GM12874 (cell line): ENCODE data around the gene ARFGAP1.

Source experiments
- TF ChIP-seq, protein P1 (sequence below): IDR thresholded peaks from 2 replicates; pipeline ENCODE4 v1.5.1; 2011; ENCODE audit warnings: low read depth, mild to moderate bottlenecking, control low read depth, low read length, moderate library complexity; ENCODE audit not compliant: insufficient read depth

ARFGAP1 gene

DNA sequence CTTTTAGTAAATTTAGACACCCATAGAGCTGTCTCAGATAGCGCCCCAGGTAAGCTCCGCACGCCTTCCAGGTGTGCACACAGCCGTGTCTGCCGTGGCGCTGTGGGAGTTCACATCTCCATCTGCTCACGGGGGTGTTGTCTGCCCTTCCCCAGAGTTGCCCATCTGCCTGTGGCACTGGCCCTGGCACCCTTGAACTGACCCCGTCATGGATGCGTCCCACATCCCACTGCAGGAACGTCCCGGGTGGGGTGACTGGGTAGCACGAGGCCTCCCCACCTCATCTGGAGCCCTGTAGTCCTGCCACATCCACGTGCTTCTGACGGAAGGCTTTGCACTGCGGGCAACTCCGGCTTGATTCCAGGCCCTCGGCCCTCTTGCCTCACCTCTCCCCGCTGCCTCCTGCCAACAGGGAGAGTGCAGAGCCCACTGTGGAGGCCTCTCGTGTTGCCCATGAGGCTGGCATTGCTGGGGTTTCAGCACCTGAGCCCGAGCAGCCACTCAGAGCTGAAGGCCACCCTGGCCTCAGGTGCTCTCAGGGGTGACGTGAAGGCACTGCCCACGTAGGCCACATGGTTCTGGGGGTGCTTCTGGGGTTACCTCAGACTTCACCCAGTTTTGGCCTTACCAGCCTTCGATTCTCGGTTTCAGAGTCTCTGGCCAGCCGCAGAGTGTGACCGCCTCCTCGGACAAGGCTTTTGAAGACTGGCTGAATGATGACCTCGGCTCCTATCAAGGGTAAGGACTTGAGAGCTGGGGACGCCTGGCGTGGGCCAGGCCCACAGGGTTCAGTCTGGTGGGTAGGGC is 5.1 kb downstream of the ARFGAP1 start:
- TF ChIP-seq, protein P1, sequence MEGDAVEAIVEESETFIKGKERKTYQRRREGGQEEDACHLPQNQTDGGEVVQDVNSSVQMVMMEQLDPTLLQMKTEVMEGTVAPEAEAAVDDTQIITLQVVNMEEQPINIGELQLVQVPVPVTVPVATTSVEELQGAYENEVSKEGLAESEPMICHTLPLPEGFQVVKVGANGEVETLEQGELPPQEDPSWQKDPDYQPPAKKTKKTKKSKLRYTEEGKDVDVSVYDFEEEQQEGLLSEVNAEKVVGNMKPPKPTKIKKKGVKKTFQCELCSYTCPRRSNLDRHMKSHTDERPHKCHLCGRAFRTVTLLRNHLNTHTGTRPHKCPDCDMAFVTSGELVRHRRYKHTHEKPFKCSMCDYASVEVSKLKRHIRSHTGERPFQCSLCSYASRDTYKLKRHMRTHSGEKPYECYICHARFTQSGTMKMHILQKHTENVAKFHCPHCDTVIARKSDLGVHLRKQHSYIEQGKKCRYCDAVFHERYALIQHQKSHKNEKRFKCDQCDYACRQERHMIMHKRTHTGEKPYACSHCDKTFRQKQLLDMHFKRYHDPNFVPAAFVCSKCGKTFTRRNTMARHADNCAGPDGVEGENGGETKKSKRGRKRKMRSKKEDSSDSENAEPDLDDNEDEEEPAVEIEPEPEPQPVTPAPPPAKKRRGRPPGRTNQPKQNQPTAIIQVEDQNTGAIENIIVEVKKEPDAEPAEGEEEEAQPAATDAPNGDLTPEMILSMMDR = no peak

DNA sequence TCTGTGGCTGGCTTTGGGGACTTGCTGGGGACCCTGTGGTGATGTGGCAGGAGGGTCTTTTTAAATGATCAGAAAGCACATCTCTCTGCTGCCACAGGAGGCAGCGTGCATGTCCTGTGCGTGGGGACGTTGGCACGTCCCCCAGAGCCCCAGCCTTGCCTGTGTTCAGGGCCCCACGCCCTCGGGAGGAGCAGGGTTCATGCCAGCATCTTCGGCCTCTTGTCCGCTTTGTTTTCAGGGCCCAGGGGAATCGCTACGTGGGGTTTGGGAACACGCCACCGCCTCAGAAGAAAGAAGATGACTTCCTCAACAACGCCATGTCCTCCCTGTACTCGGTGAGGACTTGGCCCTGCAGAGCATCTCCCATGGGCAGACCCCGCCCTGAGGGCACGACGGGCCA is 6.0 kb downstream of the ARFGAP1 start:
- TF ChIP-seq, protein P1 = no peak

DNA sequence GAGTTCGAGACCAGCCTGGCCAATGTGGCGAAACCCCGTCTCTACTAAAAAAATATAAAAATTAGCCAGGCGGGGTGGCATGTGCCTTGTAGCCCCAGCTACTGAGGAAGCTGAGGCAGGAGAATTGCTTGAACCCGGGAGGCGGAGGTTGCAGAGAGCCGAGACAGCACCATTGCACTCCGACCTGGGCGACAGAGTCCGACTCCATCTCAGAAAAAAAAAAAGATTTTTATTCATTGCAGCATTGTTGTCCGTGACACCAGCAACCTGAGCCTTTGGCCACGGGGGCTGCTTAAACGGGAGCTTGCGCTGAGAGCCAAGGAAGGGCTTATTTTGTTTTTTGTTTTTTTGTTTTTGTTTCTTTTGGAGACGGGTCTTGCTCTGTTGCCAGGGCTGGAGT is 7.3 kb downstream of the ARFGAP1 start:
- TF ChIP-seq, protein P1 = no peak

DNA sequence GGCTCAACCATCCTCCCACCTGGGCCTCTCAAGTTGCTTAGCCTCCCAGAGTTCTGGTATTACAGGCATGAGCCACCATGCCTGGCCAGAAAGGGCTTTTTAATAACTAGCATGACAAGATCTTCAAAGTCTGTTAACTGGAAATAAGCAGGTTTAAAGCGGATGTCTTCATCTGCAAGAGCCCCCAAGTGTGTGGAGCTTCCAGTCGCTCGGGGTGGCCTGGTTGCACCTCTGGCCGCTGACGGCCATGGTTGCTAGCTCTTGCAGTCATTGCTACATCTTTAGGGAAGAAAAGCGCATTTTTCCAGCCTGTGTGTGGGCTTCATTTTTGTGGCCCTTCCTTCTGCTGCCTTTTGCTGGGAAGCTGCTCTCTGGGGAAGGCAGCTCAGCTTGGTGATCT is 7.8 kb downstream of the ARFGAP1 start:
- TF ChIP-seq, protein P1 = no peak

DNA sequence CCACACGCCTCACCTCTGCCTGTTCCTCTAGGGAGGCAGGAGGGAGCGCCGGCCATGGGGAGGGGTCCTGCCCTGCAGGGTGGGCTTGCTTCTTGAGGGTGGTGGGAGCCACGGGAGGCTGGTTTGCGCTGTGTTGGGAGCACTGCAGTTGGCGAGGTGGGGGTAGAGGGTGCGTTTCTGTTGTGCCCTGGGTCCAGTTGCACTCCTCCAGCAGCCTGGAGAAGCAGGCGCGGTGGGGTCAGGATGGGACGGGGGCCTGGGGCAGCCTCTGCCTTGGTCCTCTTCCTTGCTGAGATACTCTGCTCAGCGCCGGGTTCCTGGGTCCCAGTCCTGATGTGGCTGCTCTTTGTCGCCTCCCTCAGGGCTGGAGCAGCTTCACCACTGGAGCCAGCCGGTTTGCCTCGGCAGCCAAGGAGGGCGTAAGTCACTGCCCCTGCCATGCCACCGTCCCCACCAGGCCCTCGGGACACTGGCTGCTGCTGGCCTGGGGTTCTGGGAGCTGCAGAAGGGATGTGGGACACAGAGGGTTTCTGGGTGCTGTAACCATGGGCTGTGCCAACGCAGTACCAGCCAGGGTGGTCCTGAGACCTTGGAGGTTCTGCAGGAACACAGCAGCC is 8.4 kb downstream of the ARFGAP1 start:
- TF ChIP-seq, protein P1 = peak; percentile 26; the same call in 1 of the 2 replicates

DNA sequence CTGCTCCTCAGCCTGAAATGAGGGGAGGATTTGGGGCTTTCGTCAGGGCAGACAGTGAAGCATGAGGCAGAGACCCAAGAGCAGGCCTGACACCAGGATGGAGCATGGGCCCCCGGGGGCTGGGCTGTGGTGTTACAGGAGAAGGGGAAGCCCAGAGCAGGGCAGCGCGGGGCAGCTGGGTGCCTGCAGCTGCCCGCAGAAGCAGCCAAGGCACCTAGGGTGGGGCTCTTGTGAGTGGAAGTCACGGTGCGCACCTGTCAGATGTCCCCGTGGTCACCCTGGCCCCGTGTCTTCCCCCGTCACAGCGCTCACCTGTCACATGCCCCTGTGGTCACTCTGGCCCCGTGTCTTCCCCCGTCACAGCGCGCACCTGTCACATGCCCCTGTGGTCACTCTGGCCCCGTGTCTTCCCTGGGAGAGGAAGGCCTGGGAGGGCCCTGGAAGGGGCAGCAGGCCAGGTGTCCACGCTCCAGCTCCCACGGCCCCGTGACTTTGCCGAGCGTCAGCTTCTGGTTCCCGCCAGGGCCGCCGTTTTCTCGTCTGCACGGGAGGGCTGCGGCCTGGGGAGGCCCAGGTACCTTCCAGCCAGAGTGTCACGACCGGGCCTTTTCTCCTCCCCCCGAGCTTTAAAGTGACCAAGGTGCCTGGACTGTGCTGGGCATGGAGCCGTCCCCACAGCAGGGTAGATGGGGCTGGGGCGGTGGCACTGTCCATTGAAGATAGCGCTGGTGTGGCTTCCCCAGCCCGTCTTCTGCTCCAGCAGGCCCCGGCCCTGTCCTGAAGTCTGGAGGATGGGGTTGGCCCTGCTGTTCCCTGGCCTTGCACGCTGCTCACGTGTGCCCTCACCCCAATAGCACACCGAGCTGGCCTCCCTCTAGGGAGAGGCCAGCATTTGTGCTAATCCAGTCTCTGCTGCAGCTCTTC is 9.4 kb downstream of the ARFGAP1 start:
- TF ChIP-seq, protein P1 = no peak

DNA sequence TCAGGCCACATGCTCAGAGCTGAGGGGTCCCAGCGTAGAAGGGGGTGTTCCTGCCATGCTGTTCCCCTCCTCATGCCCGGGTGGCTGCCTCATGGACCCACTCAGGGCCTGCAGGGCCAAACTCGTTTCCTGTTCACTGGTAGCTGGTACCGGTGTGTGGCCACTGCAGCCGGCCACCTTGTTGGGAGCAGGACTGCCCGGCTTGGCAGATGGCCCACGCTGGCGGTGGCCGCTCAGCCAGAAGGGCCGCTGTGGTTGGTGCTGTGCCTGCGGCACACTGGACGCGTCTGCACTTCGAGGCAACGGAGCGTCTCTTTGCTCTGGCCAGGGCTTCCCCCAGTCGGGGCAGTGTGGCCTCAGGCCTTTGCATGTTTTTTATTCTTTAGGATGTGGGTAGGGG is 10.3 kb downstream of the ARFGAP1 start:
- TF ChIP-seq, protein P1 = no peak
